ENCODE measurements around the gene AGXT. TPM values are rescaled to one million over a fixed set of nuclear protein-coding genes. Genes with fewer than 3 reads are reported as not detected.

AGXT gene
- total and polyA plus RNA-seq, 4 donors, result 0.05 to 0.61 (median 0.16) TPM; not detected in 1

GRCh38 chr2:240879105-240879504, 10.5 kb downstream of the AGXT start:
- Histone ChIP-seq H3K27ac (ENCODE audit: low read depth in 1 of 2, low read length in 1 of 2) (no peak overlapping the region), H3K9me3 (ENCODE audit: control insufficient read depth in 4 of 4, insufficient read depth in 3 of 4, low read length in 3 of 4) (no peaks in the 10 kb centered on the region), H3K9ac (ENCODE audit: insufficient read depth in 1 of 2, low read length in 2 of 2) (no peak overlapping the region), H3K4me3 (no peak overlapping the region), H3K4me1 (ENCODE audit: control insufficient read depth in 5 of 5, insufficient read depth in 5 of 5, low read length in 5 of 5) (peaks cover 0 to 18% (median 0%) of the 10 kb centered on the region in 5 donors), H3K36me3 (ENCODE audit: control insufficient read depth in 4 of 4, insufficient read depth in 4 of 4, low read length in 4 of 4) (no peaks in the 10 kb centered on the region), H3K27me3 (ENCODE audit: control insufficient read depth in 3 of 3, insufficient read depth in 3 of 3, low read length in 2 of 3) (peaks cover 0 to 2% (median 0%) of the 10 kb centered on the region in 3 donors)
- ATAC-seq (ENCODE audit: insufficient read depth, low FRiP score) (no peak), DNase-seq (no peak)
- 78 to 90% methylated on average over 7 of the region's 7 CpGs for WGBS, 2 donors
- no peak for TF ChIP-seq CTCF (IDR thresholded peaks at IDR 0.05; ENCODE audit: control extremely low read depth, extremely low read depth)

- ATAC-seq (ENCODE audit: insufficient read depth, low FRiP score) (no peak), DNase-seq (no peak)
- 70 to 71% methylated on average over 6 of the region's 6 CpGs for WGBS, 2 donors
- Histone ChIP-seq H3K36me3 (ENCODE audit: control insufficient read depth in 4 of 4, insufficient read depth in 4 of 4, low read length in 4 of 4) (no peaks in the 10 kb centered on the region), H3K27me3 (ENCODE audit: control insufficient read depth in 3 of 3, insufficient read depth in 3 of 3, low read length in 2 of 3) (peaks cover 0 to 2% (median 0%) of the 10 kb centered on the region in 3 donors), H3K9ac (ENCODE audit: insufficient read depth in 1 of 2, low read length in 2 of 2) (no peak overlapping the region), H3K4me3 (no peak overlapping the region), H3K9me3 (ENCODE audit: control insufficient read depth in 4 of 4, insufficient read depth in 3 of 4, low read length in 3 of 4) (no peaks in the 10 kb centered on the region), H3K4me1 (ENCODE audit: control insufficient read depth in 5 of 5, insufficient read depth in 5 of 5, low read length in 5 of 5) (no peaks in the 10 kb centered on the region), H3K27ac (ENCODE audit: low read depth in 1 of 2, low read length in 1 of 2) (no peak overlapping the region)
- no peak for TF ChIP-seq CTCF (IDR thresholded peaks at IDR 0.05; ENCODE audit: control extremely low read depth, extremely low read depth)
Observed at GRCh38 chr2:240881913-240882312, 13.3 kb downstream of the AGXT start.

- Histone ChIP-seq H3K9me3 (ENCODE audit: control insufficient read depth in 4 of 4, insufficient read depth in 3 of 4, low read length in 3 of 4) (no peaks in the 10 kb centered on the region), H3K9ac (ENCODE audit: insufficient read depth in 1 of 2, low read length in 2 of 2) (no peak overlapping the region), H3K27ac (ENCODE audit: low read depth in 1 of 2, low read length in 1 of 2) (no peak overlapping the region), H3K27me3 (ENCODE audit: control insufficient read depth in 3 of 3, insufficient read depth in 3 of 3, low read length in 2 of 3) (peaks cover 0 to 2% (median 0%) of the 10 kb centered on the region in 3 donors), H3K4me1 (ENCODE audit: control insufficient read depth in 5 of 5, insufficient read depth in 5 of 5, low read length in 5 of 5) (no peaks in the 10 kb centered on the region), H3K36me3 (ENCODE audit: control insufficient read depth in 4 of 4, insufficient read depth in 4 of 4, low read length in 4 of 4) (no peaks in the 10 kb centered on the region), H3K4me3 (no peak overlapping the region)
- no peak for TF ChIP-seq CTCF (IDR thresholded peaks at IDR 0.05; ENCODE audit: control extremely low read depth, extremely low read depth)
- no peak for ATAC-seq (ENCODE audit: insufficient read depth, low FRiP score)
- WGBS, 2 donors, result 92 to 95% methylated on average over 2 of the region's 2 CpGs
- no peak for DNase-seq
Observed at GRCh38 chr2:240884221-240884620, 15.6 kb downstream of the AGXT start.

DNA sequence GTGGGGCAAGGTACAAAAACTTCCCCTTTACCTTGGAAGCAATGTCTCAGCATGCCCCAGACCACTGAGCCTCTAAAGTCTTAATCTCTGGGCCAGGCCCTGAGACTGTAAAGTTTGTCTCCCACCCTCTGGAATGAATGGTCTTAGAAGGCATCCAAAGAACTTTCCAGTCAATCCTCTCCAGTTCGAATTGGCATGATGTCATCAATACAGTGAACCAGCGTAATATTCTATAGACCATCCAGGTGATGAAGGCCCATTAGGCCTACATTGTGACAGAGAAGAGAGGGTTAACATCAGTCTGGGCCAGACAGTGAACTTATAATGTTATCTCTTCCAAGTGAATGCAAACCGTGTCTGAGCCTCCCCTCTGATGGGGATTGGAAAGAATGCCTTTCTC, 16.1 kb downstream of the AGXT start:
- DNase-seq (no peak), ATAC-seq (ENCODE audit: insufficient read depth, low FRiP score) (no peak)
- Histone ChIP-seq H3K4me3 (no peak overlapping the region), H3K36me3 (ENCODE audit: control insufficient read depth in 4 of 4, insufficient read depth in 4 of 4, low read length in 4 of 4) (no peaks in the 10 kb centered on the region), H3K4me1 (ENCODE audit: control insufficient read depth in 5 of 5, insufficient read depth in 5 of 5, low read length in 5 of 5) (no peaks in the 10 kb centered on the region), H3K9ac (ENCODE audit: insufficient read depth in 1 of 2, low read length in 2 of 2) (no peak overlapping the region), H3K27me3 (ENCODE audit: control insufficient read depth in 3 of 3, insufficient read depth in 3 of 3, low read length in 2 of 3) (peaks cover 0 to 2% (median 0%) of the 10 kb centered on the region in 3 donors), H3K27ac (ENCODE audit: low read depth in 1 of 2, low read length in 1 of 2) (no peak overlapping the region), H3K9me3 (ENCODE audit: control insufficient read depth in 4 of 4, insufficient read depth in 3 of 4, low read length in 3 of 4) (no peaks in the 10 kb centered on the region)
- TF ChIP-seq CTCF (IDR thresholded peaks at IDR 0.05; ENCODE audit: control extremely low read depth, extremely low read depth), result no peak
- WGBS, 2 donors, result 82 to 96% methylated on average over 3 of the region's 3 CpGs

Data from lung (tissue), 12 donors.